Cardiac septum (tissue), 1 donor: ENCODE data around the gene KLF12. TPM values are rescaled to one million over a fixed set of nuclear protein-coding genes. Genes with fewer than 3 reads are reported as not detected.

Experiments used
- DNase-seq: peaks from one replicate; pipeline ENCODE4 v3.0.0-alpha.2; 2020; ENCODE audit warnings: low spot score
- intact Hi-C: fragments of 100-400 bp; cut with DNase I; formaldehyde crosslinking; loops from one replicate; pipeline ENCODE4 v1.14.0; 2022
- total RNA-seq: library from RNA; stranded (reverse); fragmentation: NEBNext Ultra II Directional; extraction: Animal tissue kit (Norgen Biotek cat#: 25700); gene quantifications from one replicate; pipeline ENCODE4 v1.2.1, GENCODE V29; 2021
- donor health status: DM: no; HTN: no; CAD: no.

The KLF12 gene
- total RNA-seq, 1 donor from 2014 or later: 17.1 TPM

DNA sequence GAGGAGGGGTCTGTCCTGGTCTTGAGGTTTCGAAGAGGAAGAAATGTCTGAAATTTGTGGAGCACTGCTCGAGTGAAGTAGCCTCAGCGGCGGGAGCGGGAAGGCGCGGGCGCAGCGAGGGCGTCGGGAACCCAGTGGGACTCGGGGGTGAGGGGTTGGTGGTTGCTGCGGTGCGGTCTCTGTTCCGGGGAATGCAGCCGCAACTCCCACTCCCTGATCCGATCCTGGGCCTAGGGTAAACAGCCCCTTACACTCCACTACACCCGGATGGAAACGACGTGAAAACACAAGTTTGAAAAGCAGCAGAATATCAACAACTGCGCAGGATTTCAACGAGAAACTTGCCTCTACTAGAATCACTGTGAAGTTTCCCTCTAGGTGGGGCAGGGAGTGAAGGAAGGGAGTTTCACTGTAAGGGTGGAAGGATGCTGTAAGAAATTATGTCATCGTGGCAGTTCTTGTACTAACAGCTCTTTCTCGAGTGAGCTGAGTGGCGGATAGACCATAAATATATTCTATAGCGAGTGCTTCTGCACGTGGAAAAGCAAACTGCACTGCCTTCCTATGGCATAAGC, 2.0 kb upstream of the KLF12 start:
- DNase-seq: peak; percentile 78
- intact Hi-C loops: loop anchor here (5.0 to 10.0 kb wide), 5 partner anchors 54 to 439 kb away; no protein-coding TSS in a partner anchor

DNA sequence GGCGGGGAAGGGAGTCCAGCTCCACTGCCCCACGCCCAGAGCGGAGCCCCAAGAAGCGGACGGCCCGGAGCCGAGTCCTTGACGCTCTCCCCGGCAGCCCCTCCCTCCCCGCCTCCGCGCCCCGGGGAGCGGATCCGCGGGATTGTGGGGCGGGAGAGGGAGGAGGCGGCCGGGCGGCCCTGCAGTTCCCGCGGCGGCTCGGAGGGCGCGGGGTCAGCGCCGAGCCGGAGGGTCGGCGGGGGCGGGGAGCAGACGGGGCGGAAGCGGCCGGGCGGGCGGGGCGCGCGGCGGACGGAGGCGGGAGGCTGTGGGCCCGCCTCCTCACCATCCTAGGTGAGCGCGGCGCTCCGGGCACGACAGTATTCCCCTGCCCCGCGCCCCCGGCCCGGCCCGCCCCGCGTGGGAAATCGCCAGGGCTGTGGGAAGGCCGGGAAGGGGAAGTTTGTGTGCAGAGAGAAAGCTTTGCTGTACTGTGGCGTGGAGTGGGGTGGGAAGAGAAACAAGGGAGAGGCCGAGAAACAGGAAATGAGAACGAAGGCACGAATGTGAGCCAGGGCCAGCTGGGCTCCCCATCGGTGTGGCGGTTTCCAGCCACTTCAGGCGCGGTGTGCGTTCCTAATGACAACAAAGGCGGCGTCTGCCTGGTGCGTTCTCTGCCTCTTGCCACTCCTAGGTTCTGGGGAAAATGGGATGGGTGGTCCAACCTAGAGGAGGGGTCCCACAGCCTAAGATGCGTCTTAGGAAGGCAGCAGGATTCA, 1.3 kb upstream of the KLF12 start:
- intact Hi-C loops: loop anchor here (2.0 to 10.0 kb wide), 6 partner anchors 53 to 439 kb away; no protein-coding TSS in a partner anchor
- DNase-seq: peak; percentile 84

DNA sequence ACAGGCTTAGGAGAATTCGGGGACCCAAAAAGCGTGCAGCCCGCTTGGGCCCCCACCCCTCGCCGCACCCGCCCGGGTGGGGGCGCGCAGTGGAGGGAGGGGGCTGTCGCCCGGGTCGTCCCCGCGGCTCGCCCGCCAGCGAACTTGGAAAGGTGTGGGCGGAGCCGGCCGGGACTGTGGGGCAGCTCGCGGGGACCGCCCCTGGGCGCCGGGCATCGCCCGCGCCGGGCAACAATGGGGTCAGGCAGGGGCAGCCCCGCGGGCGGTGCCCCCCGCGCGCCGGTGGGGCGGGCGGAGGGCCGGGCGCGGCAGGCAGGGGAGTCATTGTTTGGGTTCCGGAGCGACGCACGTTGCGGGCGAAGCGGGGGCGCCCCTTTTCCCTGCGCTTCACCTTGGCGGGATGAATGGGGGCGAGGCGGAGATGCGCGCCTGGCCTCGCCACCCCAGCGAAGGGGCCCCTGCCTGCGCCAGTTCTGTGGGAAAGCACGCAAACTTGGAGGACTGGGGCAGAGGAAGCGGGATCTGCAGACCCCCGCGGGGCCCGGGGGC, 647 bp upstream of the KLF12 start:
- peak; percentile 80 for DNase-seq
- intact Hi-C loops: loop anchor here (2.0 to 10.0 kb wide), 8 partner anchors 53 to 440 kb away; no protein-coding TSS in a partner anchor

DNA sequence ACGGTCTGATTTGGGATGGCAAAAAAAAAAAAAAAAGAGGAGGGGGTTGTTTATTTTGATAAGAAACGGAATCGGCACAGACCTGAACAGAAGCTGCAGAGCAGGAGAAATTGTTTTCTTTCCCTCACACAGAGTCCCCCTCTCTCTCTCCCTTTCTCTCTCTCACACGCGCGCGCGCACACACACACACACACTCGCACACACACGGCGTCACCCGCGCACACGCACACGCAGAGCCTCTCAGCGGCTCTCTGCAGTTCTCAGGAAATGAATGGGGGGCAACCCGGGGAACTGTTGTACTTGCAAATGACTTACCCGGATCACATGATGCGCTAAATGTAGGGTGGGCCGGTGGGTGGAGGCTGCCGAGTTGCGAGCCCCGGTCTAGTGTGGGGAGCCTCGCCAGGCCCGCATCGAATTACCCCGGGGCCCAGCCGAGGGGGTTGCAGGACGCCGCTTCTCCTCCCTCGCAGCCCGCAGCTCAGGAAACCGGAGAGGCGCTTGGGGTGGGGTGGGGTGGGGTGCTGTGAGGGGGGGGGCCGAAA, 475 bp downstream of the KLF12 start:
- DNase-seq: peak; percentile 85
- intact Hi-C loops: loop anchor here (2.0 to 10.0 kb wide), 7 partner anchors 71 to 441 kb away; no protein-coding TSS in a partner anchor

DNA sequence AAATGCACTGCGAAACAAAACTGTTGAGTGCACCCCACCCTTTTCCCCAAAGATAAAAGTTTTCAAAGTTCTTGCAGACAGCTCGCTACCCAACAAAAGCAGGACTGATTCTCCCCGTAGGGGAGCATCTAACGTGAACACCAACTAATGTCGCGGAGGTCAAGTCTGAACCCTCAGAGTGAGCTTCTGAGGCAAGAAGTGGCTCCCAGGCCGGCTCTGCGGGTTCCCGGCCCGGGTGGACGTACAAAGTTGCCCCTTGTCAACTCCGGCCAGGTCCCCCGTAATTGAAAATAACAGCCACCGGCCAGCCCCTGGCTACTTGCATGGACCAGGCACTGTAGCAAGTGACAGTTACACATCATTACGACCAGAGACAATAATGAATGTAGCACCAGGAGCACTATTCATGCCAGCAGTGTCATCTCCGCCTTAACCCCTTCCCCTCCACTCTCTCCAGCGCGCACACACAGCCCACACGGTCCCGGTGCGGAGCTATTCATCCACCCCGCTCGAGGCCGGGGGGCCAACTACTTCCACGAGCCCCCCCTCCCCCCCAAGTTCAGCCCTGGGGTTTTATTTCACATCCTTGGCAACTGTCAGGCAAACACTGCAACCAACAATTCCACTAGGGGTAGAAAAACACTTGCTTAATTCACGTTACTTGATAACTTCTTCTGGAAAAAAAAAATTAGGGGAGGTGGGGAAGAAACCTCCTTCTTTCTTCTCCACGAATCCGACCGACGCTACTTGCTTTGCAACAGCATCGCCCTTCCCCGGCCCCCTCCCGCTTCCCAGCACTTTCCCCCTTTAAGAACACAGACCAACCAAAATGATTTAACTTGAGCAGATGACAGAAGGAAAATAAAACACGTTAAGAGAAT, 1.2 kb downstream of the KLF12 start:
- intact Hi-C loops: loop anchor here (5.0 to 10.0 kb wide), 6 partner anchors 148 to 442 kb away; no protein-coding TSS in a partner anchor

DNA sequence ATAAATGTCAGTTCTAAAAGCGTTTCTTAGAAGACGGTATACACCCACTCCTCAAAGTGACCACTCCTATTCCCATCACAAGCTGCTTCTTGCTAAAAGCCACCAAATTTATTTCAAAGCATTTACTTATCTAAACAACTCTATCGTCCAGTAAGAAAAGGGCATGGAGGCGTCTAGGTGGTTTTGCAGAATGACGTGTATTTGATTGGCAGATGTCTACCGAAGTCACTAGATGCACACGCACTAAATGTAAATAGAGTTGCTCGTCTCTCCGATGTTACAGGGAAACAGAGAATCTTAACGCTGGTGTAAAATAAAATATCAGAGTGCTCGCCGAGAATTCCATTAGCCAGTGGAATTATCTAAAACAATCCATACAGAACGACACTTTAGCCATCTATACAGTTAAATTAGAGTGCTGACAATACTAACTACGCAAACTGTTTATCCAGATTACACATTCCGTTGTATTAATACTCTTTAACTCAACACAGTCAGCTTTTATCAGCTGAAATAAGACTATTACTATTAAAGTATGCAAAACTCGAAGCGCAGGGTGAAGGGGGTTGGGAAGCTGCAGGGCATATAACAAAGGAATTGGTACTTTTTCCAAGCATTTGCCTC, 1.9 kb downstream of the KLF12 start:
- intact Hi-C loops: loop anchor here (5.0 to 10.0 kb wide), 6 partner anchors 147 to 443 kb away; no protein-coding TSS in a partner anchor
- DNase-seq: no peak

More for the DNA sequence above, 1.2 kb downstream of the KLF12 start:
- no peak for DNase-seq

DNA sequence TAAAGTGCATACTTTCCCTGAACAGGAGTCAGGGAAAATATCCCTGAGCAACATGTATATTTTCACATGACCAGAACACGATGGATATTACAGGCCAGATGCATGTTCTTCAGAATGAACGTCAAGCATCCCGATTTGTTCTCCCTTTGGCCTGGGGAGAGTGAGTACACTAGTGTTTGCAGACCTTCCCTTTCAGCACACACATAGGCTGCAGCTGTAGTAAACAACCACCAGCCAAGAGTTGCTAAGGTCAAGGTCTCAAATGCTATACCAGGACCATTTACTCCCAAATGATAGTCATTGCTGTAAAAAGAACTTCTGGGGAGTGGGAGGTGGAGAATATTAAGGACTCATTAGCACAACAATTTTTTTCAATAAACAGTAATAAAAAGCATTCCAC, 3.0 kb downstream of the KLF12 start:
- intact Hi-C loops: loop anchor here (5.0 to 10.0 kb wide), 6 partner anchors 146 to 444 kb away; no protein-coding TSS in a partner anchor
- DNase-seq: no peak

DNA sequence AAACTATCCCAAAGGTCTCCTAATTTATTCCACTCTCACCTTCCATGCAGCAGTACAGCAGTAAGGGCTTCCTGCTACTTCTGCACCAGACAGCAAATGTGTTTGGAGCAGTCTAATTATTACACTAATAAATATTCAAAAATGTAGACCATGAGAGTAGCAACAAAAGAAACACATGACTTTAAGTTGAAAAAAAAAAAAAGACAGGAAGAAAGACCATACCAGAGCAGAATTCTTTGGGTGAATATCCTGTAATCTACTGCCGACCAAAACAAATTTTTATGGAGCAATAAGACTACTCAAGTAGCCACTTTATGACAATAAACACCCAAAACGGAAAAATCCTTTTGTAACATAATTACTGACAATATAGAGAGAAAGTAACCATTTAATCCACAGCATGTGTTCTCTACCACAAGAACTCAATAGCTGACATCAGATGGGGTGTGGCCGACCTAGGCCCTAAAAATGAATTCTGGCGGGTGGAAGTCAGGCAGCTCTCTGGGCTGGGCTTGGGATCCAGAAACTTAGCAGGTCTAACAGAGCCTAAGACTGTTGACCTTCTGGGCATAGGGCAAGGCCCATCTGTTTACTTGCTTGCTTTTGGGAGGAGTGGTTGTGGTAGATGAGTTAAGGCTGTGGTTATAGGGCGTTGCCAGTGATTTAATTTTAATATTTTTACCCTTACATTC, 4.6 kb downstream of the KLF12 start:
- DNase-seq: no peak

DNA sequence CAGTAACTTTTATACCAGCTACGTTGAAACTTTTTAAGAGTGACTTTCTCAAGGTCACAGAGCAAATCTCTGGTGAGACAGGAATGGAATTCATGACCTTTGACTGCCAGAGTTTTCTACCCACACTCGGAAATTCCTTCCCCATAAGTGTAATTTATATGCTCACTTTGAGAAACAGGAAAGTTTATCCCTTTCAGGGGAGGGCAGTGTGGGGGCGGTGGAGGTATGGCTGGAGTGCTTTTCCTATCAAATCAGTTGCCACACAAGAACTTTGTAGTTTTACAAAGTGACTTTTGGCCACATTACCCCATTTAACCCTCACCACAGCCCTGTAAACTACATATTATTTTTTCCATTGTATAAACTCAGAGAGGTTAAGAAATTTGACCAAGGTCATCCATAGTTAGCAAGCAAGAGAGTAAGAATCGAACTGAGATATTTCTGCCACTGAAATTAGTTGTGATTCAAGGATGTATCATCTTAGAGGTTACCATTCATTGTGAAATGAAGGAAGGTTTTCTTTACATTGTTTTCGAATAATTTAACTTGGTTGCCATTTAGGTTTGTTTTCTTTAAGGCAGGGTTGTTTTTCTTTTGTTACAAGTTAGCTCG, 5.9 kb downstream of the KLF12 start:
- intact Hi-C loops: no loop called here
- DNase-seq: no peak

More for the DNA sequence above, 4.6 kb downstream of the KLF12 start:
- intact Hi-C loops: loop anchor here (5.0 to 10.0 kb wide), 6 partner anchors 145 to 445 kb away; no protein-coding TSS in a partner anchor

DNA sequence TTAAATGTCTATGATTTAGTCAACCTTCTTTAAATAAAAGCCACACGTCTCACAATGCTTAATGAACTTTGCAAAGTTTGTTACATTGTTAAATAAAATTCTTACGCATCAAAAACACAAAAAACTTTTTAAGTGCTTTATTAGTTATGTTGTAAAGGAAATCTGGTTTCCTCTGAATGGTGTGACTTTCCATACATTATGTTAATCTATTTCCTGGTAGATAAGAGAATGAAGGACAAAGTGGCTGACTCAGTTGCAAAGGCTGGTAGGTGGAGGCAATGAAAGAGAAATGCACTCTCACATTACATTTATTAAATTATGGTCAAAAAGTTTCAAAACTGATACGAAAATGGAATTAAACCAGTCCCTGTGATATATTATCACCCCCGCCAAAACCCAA, 15.9 kb downstream of the KLF12 start:
- intact Hi-C loops: no loop called here
- no peak for DNase-seq

DNA sequence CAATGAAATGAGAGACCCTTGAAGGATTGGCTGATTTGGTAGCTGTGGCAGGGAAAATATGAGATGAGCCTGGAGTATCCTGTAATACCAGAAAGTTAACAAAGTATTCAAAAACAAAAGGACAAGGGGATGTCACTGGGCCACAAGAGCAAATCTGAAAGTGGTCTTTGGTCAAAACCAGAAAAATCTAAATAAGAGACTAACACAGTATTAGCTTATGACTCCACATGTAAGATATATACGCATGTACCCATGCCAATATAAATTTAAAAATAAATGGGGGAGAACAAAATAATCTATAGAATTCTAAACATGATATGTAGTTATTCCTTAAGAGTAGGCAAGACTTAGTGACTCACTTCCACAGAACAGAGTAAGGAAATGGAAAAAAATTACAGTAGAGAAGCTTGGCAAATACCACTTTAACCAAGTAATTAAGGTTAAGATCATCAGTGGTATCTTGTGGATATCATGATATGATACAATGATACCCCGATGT, 16.9 kb downstream of the KLF12 start:
- intact Hi-C loops: no loop called here
- no peak for DNase-seq

DNA sequence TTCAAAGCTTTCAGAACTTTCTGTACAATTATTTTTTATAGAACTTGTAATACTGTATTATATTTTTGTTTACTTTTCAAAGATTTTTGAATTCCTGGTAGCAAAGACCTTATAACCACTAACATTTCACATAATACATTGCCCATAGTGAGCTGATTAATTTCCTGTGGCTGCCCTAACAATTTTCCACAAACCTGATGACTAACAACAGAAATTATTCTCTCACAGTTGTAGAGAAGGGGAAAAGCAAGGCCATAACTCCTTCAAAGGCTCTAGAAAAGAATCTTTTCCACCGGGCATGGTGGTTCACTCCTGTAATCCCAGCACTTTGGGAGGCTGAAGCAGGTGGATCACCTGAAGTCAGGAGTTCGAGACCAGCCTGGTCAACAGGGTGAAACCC, 19.1 kb downstream of the KLF12 start:
- intact Hi-C loops: no loop called here
- no peak for DNase-seq

DNA sequence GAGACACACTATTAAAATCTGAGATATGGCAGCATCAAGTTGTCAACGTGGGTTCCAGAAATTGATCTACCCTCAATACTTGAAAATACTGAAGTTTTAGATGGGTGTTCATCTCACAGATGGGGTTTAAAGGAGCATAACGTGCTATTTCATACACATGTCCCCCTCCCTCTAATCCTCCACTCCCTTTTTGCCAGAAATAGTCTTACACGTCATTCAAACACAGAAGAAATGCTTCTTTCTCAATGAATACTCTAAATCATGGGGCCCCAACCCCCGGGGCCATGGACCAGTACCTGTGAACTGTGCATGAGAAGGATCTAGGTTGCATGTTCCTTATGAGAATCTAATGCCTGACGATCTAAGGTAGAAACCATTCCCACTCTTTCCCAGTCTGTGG, 19.6 kb downstream of the KLF12 start:
- DNase-seq: no peak
- intact Hi-C loops: loop anchor here (5.0 kb wide), 1 partner anchor 37 kb away; no protein-coding TSS in a partner anchor

DNA sequence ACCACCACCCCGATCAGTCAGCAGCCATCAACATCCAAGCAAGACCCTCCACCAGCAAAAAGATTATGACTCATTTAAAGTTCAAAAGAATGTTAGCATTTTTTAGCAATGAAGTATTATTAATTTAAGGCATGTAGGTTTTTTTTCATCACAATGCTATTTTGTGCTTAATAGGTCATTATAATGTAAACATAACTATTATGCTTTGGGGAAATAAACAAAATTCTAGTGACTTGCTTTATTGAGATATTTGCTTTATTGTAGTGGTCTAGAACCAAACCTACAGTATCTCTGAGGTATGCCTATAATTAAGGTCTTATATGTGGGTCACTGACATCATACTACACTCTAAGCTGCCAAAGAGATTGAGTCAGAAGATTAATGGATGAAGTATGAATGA, 20.0 kb downstream of the KLF12 start:
- intact Hi-C loops: loop anchor here (5.0 kb wide), 1 partner anchor 37 kb away; no protein-coding TSS in a partner anchor
- DNase-seq: no peak

DNA sequence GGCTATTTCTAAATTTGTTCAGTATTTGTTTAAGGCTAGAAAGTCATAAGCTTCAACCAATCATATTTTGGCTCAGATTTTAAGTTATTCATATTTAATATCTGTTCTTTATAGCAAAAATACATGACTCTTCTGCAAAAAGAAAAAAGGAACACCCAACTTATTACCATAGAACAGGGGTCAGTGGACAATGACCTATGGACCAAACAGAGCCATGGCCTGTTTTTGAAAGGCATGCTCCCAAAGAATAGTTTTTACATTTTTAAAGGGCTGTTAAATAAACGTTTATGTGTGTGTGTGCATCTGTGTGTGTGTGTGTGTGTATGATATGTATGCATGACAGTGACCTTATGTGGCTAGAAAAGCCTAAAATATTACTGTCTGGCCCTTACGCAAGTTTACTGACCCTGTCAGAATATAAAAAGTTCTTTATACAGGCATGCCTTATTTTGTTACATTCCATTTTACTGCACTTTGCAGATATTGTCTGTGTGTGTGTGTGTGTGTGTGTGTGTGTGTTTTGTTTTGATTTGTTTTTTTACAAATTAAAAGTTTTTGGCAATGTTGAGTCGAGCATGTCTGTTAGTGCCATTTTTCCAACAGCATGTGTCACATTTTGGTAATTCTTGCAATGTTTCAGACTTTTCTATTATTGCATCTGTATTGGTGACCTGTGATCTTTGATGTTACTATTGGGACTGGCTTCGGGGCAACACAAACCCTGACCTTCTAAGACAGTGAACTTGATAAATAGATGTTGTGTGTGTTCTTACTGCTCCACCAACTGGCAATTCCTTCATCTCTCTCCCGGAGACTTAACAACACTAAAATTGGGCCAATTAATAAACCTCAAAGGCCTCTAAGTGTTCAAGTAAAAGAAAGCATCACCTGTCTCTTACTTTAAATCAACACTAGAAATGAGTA, 22.0 kb downstream of the KLF12 start:
- intact Hi-C loops: loop anchor here (5.0 kb wide), 1 partner anchor 35 kb away; no protein-coding TSS in a partner anchor
- no peak for DNase-seq

DNA sequence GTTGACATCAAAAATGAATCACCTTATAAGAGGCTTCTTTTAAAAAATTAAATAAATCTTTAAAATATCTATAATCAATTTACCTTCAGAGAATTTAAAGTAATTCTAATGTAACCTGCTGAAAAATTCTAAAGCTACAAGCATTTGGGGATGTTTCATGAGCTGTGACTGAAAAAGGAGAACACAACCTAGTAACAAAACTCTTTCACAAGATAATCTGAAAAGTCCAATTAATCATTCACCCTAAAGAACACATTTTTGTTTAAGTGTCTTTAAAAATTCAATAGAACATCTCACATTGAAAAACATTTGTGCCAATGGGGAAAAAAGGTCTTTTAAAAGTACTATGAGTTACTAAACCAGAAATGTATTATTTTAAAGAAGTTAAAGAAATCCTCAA, 22.8 kb downstream of the KLF12 start:
- no peak for DNase-seq
- intact Hi-C loops: loop anchor here (5.0 kb wide), 1 partner anchor 34 kb away; no protein-coding TSS in a partner anchor
